Measurements from ENCODE around the gene C1orf52. TPM values are rescaled to one million over a fixed set of nuclear protein-coding genes. Genes with fewer than 3 reads are reported as not detected.
A peak's percentile ranks its signal among the peaks of the same experiment; 100 is the strongest.

Gene C1orf52
- total and polyA plus RNA-seq, 2 of the 13 experiments (the other 11 are each of a cell fraction or from before 2014, with no cell fraction given), result 19.4 to 27.4 TPM

DNA sequence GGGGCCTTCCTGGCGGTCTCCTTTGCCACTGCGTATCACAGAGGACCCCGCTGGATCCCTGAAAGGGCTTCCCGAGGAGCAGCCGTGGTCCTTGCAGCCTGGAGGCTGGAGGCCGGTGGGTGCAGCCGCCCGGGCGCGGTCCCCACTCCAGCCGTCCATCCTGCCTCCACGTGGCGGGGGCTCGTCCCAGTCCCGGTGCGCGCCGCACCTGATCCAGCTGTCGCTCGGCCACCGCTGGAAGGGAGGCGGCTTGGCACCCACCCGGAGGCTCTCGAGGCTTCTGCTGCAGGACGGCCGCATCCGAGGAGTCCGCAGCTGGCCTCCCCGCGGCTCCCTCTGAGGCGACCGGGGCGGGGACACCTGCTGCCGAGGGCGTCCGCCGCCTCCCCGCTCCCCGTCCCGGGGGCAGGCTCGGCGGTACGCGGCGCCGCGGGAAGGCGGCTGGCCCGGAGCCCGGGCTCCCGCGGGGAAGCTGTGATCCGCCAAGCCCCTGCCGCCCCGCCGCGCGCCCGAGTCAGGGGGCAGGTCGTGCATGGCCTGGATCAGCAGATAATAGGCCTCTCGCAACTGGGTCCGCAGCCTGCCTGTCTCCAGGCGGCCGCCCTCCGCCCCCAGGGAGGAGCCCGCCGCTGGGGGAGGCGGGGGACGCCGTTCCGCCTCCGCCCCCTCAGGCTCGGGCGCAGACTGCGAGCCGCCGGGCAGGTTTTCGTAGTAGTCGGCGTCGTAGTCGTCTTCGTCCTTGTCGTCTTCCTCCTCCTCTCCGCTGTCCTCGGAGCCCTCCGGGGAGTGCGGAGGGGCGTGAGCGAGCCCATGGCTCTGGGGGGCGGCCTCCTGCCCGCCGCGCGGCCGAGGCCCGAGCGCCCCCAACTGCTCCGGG lies 58.8 kb downstream of the C1orf52 start, which contains the start of gene SYDE2 (continued):
- TF ChIP-seq WIZ (CRISPR knock-in tag; IDR thresholded peaks at IDR 0.05), result no peak
- TF ChIP-seq ZNF766 (CRISPR knock-in tag; IDR thresholded peaks at IDR 0.05; ENCODE audit: borderline replicate concordance), result no peak
- TF ChIP-seq, protein P1, sequence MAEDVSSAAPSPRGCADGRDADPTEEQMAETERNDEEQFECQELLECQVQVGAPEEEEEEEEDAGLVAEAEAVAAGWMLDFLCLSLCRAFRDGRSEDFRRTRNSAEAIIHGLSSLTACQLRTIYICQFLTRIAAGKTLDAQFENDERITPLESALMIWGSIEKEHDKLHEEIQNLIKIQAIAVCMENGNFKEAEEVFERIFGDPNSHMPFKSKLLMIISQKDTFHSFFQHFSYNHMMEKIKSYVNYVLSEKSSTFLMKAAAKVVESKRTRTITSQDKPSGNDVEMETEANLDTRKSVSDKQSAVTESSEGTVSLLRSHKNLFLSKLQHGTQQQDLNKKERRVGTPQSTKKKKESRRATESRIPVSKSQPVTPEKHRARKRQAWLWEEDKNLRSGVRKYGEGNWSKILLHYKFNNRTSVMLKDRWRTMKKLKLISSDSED (CRISPR knock-in tag; IDR thresholded peaks at IDR 0.05), result no peak
- no peak for TF ChIP-seq ZNF232 (CRISPR knock-in tag; IDR thresholded peaks at IDR 0.05; ENCODE audit: borderline replicate concordance)
- no peak for TF ChIP-seq ZNF205 (CRISPR knock-in tag; IDR thresholded peaks at IDR 0.05)
- no peak for TF ChIP-seq RFX1 (IDR thresholded peaks at IDR 0.05)
- no peak for TF ChIP-seq ELF4 (CRISPR knock-in tag; IDR thresholded peaks at IDR 0.05; ENCODE audit: borderline replicate concordance)
- TF ChIP-seq KLF6 (CRISPR knock-in tag; IDR thresholded peaks at IDR 0.05), result 0 out of 2 replicates have a peak, but pooled peaks have one; percentile 10
- no peak for TF ChIP-seq NFRKB (IDR thresholded peaks at IDR 0.05)
- TF ChIP-seq IRF9 (CRISPR knock-in tag; IDR thresholded peaks at IDR 0.05; ENCODE audit: borderline replicate concordance), result 0 out of 2 replicates have a peak, but pooled peaks have one; percentile 19
- TF ChIP-seq ZNF790 (CRISPR knock-in tag; IDR thresholded peaks at IDR 0.05; ENCODE audit: borderline replicate concordance), result peak; percentile 14; the same call in 1 of the 2 replicates
- TF ChIP-seq ZNF761 (CRISPR knock-in tag; conservative IDR thresholded peaks at IDR 0.05), result no peak
- TF ChIP-seq KAT7 (CRISPR knock-in tag; IDR thresholded peaks at IDR 0.05; ENCODE audit: borderline replicate concordance), result peak; percentile 49
- TF ChIP-seq KMT2B (CRISPR knock-in tag; IDR thresholded peaks at IDR 0.05), result peak; percentile 0; the same call in 1 of the 2 replicates
- TF ChIP-seq ZNF530 (CRISPR knock-in tag; IDR thresholded peaks at IDR 0.05; ENCODE audit: low read depth), result no peak
- no peak for TF ChIP-seq NCOA5 (CRISPR knock-in tag; IDR thresholded peaks at IDR 0.05)
- TF ChIP-seq ONECUT2 (CRISPR knock-in tag; IDR thresholded peaks at IDR 0.05), result no peak
- TF ChIP-seq ZMYM2 (CRISPR knock-in tag; IDR thresholded peaks at IDR 0.05), result no peak
- TF ChIP-seq ARNT2 (CRISPR knock-in tag; IDR thresholded peaks at IDR 0.05; ENCODE audit: low read depth), result no peak
- peak; percentile 76 for TF ChIP-seq ZFX (CRISPR knock-in tag; IDR thresholded peaks at IDR 0.05; ENCODE audit: low read depth)
- no peak for TF ChIP-seq ZNF749 (CRISPR knock-in tag; IDR thresholded peaks at IDR 0.05; ENCODE audit: borderline replicate concordance)
- no peak for TF ChIP-seq ZNF207 (IDR thresholded peaks at IDR 0.05; ENCODE audit: borderline replicate concordance)
- peak; percentile 9; the same call in 1 of the 2 replicates for TF ChIP-seq EED (CRISPR knock-in tag; IDR thresholded peaks at IDR 0.05)
- TF ChIP-seq RAD21 (CRISPR knock-in tag; IDR thresholded peaks at IDR 0.05), result no peak
- TF ChIP-seq, protein P2, sequence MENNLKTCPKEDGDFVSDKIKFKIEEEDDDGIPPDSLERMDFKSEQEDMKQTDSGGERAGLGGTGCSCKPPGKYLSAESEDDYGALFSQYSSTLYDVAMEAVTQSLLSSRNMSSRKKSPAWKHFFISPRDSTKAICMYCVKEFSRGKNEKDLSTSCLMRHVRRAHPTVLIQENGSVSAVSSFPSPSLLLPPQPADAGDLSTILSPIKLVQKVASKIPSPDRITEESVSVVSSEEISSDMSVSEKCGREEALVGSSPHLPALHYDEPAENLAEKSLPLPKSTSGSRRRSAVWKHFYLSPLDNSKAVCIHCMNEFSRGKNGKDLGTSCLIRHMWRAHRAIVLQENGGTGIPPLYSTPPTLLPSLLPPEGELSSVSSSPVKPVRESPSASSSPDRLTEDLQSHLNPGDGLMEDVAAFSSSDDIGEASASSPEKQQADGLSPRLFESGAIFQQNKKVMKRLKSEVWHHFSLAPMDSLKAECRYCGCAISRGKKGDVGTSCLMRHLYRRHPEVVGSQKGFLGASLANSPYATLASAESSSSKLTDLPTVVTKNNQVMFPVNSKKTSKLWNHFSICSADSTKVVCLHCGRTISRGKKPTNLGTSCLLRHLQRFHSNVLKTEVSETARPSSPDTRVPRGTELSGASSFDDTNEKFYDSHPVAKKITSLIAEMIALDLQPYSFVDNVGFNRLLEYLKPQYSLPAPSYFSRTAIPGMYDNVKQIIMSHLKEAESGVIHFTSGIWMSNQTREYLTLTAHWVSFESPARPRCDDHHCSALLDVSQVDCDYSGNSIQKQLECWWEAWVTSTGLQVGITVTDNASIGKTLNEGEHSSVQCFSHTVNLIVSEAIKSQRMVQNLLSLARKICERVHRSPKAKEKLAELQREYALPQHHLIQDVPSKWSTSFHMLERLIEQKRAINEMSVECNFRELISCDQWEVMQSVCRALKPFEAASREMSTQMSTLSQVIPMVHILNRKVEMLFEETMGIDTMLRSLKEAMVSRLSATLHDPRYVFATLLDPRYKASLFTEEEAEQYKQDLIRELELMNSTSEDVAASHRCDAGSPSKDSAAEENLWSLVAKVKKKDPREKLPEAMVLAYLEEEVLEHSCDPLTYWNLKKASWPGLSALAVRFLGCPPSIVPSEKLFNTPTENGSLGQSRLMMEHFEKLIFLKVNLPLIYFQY (CRISPR knock-in tag; IDR thresholded peaks at IDR 0.05; ENCODE audit: borderline replicate concordance), result no peak
- no peak for TF ChIP-seq NCOA1 (CRISPR knock-in tag; IDR thresholded peaks at IDR 0.05)

Data from HepG2 (cell line).